GM18873 (cell line): ENCODE results near the gene CNNM2.
"Not testable (repeated sequence)": the region's sequence is repeated elsewhere in the genome, so short reads cannot be mapped to it uniquely, and the experiment has no call there.

ENCODE experiments used
- ATAC-seq: cut with Tn5 transposase; IDR thresholded peaks from one replicate; pipeline ENCODE4 v1.9.1; 2021; ENCODE audit warnings: mild to moderate bottlenecking, moderate library complexity, moderate number of reproducible peaks; ENCODE audit not compliant: unreplicated experiment, low FRiP score

The CNNM2 gene

DNA sequence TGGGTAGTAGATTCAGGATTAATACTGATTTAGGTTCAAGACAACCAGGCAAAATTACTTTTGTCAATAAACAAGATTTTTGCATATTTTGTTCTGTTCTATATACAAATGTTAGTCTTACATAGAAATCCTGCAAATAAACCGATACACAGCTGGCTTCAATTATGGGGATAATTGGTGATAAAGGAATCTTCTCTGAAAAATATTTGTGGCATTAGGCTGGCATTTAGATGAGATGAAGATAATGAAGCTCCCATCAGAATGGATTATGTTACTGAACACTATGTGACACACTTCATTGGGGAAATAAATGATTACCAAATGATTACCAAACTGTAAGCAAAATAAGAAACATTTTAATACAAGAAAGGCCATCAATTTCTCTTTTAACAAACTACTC, 209.1 kb downstream of the CNNM2 start:
- ATAC-seq, result no peak

- not testable (repeated sequence) for ATAC-seq
Observed at GRCh38 chr10:103130180-103130579, 212.1 kb downstream of the CNNM2 start.

DNA sequence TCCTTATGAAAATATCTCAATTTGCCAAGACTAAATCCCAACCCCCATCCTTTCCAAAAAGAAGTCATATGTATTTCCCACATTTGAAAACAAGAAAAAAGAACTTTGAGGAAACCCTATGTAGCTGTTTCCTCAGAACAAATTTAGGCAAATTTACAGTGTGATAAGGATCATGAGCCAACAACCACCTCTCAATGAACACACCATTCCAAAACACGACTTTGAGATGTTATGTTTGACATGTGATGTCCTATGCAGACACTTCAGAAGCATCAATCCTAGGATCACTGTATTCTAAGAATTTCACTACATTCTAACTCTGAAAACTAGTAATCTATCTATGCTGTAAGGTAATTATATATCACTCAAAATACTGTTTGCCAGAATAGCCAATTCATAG, 212.8 kb downstream of the CNNM2 start:
- ATAC-seq, result no peak

DNA sequence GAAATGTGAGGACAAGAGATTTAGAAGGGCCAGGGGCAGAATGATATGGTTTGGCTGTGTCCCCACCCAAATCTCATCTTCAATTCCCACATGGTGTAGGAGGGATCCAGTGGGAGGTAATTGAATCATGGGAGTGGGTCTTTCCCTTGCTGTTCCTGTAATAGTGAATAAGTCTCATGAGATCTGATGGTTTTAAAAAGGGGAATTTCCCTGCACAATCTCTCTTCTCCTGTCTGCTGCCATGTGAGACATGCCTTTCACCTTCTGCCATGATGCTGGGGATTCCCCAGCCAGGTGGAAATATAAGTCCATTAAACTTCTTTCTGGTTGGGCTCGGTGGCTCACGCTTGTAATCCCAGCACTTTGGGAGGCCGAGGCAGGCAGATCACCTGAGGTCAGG, 217.1 kb downstream of the CNNM2 start:
- not testable (repeated sequence) for ATAC-seq

DNA sequence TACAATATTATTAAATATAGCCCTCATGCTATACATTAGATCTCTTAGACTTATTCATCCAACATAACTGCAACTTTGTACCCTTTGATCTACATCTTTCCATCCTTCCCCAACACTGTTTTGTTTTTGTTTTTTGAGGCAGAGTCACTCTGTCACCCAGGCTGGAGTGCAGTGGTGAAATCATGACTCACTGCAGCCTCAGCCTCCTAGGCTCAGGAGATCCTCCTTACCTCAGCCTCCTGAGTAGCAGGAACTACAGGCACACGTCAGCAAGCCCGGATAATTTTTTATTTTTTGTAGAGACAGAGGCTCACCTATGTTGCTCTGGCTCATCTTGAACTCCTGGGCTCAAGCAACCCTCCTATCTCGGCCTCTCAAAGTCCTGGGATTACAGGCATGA, 221.7 kb downstream of the CNNM2 start:
- no peak for ATAC-seq
